HEK293T (cell line): ENCODE measurements around the gene NEDD4.

ENCODE experiments used
- CTCF ChIA-PET: fragments of 350-600 bp; formaldehyde crosslinking; extraction: SDS; loops from one replicate; lab custom pipeline; 2021; ENCODE audit warnings: antibody characterized with exemption, inconsistent platforms; lab: Yijun Ruan, JAX
- POLR2A ChIA-PET: fragments of 350-600 bp; formaldehyde crosslinking; extraction: SDS; loops from one replicate; lab custom pipeline; 2020; ENCODE audit warnings: antibody characterized with exemption, inconsistent platforms; lab: Yijun Ruan, JAX
- DNase-seq: peaks from one replicate; pipeline ENCODE4 v3.0.0; 2012; ENCODE audit warnings: mixed read lengths; ENCODE audit errors: extremely low spot score
- ARNT ChIP-seq: fragments of 450-650 bp; IDR thresholded peaks from 2 replicates; pipeline ENCODE4 v1.6.1; 2017; ENCODE audit warnings: mild to moderate bottlenecking
- BHLHE40 ChIP-seq: fragments of 450-650 bp; IDR thresholded peaks from 2 replicates; pipeline ENCODE4 v1.6.1; 2016; ENCODE audit warnings: mild to moderate bottlenecking, moderate library complexity, borderline replicate concordance
- CTBP1 ChIP-seq: fragments of 450-650 bp; IDR thresholded peaks from 2 replicates; pipeline ENCODE4 v1.6.1; 2016; ENCODE audit warnings: borderline replicate concordance
- ELF4 ChIP-seq: fragments of 450-650 bp; IDR thresholded peaks from 2 replicates; pipeline ENCODE4 v1.6.1; 2017; ENCODE audit warnings: antibody characterized with exemption
- FOXA1 ChIP-seq: fragments of 450-650 bp; IDR thresholded peaks from 2 replicates; pipeline ENCODE4 v1.6.1; 2016; ENCODE audit warnings: mild to moderate bottlenecking
- FOXK2 ChIP-seq: fragments of 450-650 bp; IDR thresholded peaks from 2 replicates; pipeline ENCODE4 v1.6.1; 2016; ENCODE audit warnings: mild to moderate bottlenecking
- FOXM1 ChIP-seq: fragments of 450-650 bp; IDR thresholded peaks from 2 replicates; pipeline ENCODE4 v1.6.1; 2017; ENCODE audit warnings: mild to moderate bottlenecking, borderline replicate concordance
- HDGF ChIP-seq: fragments of 450-650 bp; IDR thresholded peaks from 2 replicates; pipeline ENCODE4 v1.6.1; 2017; ENCODE audit warnings: antibody characterized with exemption, borderline replicate concordance
- L3MBTL2 ChIP-seq: fragments of 450-650 bp; conservative IDR thresholded peaks from 2 replicates; pipeline ENCODE4 v1.6.1; 2016; ENCODE audit warnings: mild to moderate bottlenecking
- LEF1 ChIP-seq: fragments of 450-650 bp; IDR thresholded peaks from 2 replicates; pipeline ENCODE4 v1.6.1; 2017; ENCODE audit warnings: mild to moderate bottlenecking, borderline replicate concordance
- NFRKB ChIP-seq: fragments of 450-650 bp; IDR thresholded peaks from 2 replicates; pipeline ENCODE4 v1.6.1; 2016; ENCODE audit warnings: mild to moderate bottlenecking, moderate library complexity
- SP1 ChIP-seq: fragments of 450-650 bp; IDR thresholded peaks from 2 replicates; pipeline ENCODE4 v1.6.1; 2017
- SUZ12 ChIP-seq: fragments of 450-650 bp; IDR thresholded peaks from 2 replicates; pipeline ENCODE4 v1.6.1; 2016; ENCODE audit warnings: mild to moderate bottlenecking
- TARDBP ChIP-seq: fragments of 450-650 bp; IDR thresholded peaks from 2 replicates; pipeline ENCODE4 v1.6.1; 2016
- ZNF384 ChIP-seq: fragments of 450-650 bp; IDR thresholded peaks from 2 replicates; pipeline ENCODE4 v1.6.1; 2016
- TF ChIP-seq, protein P1 (sequence below): fragments of 450-650 bp; IDR thresholded peaks from 2 replicates; pipeline ENCODE4 v1.6.1; 2016

The NEDD4 gene

DNA sequence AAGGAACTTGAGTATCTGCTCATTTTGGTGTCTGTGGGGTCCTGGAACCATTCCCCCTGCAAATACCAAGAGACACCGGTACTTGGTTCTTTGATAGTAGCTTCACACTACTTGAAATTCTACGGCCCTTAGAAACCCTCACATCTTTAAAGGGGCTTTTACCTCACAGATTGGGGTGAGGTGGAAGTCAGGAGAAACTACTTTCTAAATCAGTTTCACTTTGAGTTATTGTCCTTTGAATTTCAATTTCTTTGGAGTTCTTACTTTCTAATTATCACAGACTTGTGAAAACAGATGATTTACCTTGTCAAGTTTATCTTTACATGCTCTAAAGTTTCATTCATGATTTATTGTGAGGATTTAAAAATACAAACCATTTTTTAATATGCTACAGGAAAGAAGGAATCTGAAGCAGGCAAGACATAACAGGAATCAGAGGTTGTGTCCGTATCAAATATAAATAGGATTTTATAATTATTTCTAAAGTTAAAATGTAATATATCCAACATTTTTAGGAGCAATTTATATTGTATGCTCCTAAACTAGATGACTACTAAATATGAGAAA, 98.9 kb downstream of the NEDD4 start:
- no peak for DNase-seq
- ChIA-PET POLR2A (no interaction called here), CTCF (no interaction called here)
- TF ChIP-seq TARDBP (no peak), ELF4 (no peak), BHLHE40 (no peak), HDGF (no peak), FOXK2 (no peak), SUZ12 (no peak), CTBP1 (no peak), FOXA1 (no peak), LEF1 (no peak), NFRKB (no peak), ARNT (no peak), ZNF384 (no peak), SP1 (no peak), L3MBTL2 (no peak), FOXM1 (no peak)
- TF ChIP-seq, protein P1, sequence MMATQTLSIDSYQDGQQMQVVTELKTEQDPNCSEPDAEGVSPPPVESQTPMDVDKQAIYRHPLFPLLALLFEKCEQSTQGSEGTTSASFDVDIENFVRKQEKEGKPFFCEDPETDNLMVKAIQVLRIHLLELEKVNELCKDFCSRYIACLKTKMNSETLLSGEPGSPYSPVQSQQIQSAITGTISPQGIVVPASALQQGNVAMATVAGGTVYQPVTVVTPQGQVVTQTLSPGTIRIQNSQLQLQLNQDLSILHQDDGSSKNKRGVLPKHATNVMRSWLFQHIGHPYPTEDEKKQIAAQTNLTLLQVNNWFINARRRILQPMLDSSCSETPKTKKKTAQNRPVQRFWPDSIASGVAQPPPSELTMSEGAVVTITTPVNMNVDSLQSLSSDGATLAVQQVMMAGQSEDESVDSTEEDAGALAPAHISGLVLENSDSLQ = no peak

DNA sequence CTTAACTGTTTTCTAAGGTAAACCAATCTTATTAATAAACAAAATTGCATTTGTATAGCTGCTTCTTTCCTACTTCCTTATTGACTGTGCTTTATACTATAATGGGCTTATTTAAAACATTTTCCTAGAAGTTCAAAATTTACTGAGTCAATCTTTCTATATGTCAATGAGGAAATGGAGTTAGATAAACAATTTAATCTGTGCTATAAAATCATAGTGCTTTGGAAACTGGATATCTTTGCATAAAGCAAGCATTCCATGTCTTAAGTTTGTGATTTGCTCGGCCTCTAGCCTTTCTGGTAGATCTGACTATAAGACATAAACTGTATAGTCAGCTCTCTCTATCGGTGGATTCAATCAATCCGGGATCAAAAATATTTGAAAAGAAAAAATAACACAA, 99.6 kb downstream of the NEDD4 start:
- POLR2A ChIA-PET = no interaction called here
- no peak for DNase-seq
- TF ChIP-seq SP1 (no peak), NFRKB (no peak), CTBP1 (no peak), ARNT (no peak), FOXM1 (no peak), SUZ12 (no peak), FOXK2 (no peak), L3MBTL2 (no peak), ELF4 (no peak), TARDBP (no peak), ZNF384 (no peak), FOXA1 (no peak), BHLHE40 (no peak)
- TF ChIP-seq, protein P1 = no peak
- CTCF ChIA-PET = interaction anchor here (0.6 kb wide), 1 partner anchor 47 kb away, joined by 3 read pairs; no protein-coding TSS in a partner anchor

DNA sequence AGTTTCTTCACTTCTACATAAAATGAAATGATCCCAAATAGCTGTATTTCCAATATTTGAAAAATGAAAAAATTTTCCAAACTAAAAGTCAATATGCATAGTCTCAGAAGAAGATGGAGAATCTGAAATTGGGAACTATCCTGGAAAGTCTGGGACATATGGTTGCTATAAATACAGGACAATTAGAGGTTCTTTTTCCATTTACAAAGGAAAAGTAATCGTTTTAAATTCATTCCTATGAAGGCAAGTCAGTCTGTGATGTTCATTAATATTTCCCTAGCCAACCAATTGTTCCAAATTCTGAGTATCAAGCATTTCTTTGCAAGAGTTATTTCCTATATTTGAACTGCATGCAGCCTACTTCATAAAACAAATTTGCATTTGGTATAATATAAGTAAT, 102.2 kb downstream of the NEDD4 start:
- ChIA-PET CTCF (no interaction called here), POLR2A (no interaction called here)
- TF ChIP-seq, protein P1 = no peak
- TF ChIP-seq BHLHE40 (no peak), LEF1 (no peak), ARNT (no peak), HDGF (no peak), ELF4 (no peak), FOXK2 (no peak), NFRKB (no peak), CTBP1 (no peak), SP1 (no peak), L3MBTL2 (no peak), FOXM1 (no peak), SUZ12 (no peak), FOXA1 (no peak)
- DNase-seq = no peak

DNA sequence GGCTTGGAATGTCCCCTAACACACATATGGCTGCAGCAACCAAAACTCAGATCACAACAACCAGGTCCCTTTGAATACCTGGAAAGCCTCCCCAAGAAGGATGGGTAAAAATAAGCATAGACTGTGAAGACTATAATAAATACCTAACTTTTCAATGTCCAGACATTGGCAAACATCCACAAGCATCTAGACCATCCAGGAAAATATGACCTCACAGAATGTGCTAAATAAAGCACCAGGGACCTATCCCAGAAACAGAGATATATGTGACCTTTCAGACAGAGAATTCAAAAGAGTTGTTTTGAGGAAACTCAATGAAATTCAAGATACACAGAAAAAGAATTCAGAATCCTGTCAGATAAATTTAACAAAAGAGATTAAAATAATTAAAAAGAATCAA, 109.2 kb downstream of the NEDD4 start:
- ChIA-PET POLR2A (no interaction called here), CTCF (no interaction called here)
- TF ChIP-seq ZNF384 (no peak), FOXA1 (no peak)
- TF ChIP-seq, protein P1 = no peak
- no peak for DNase-seq

DNA sequence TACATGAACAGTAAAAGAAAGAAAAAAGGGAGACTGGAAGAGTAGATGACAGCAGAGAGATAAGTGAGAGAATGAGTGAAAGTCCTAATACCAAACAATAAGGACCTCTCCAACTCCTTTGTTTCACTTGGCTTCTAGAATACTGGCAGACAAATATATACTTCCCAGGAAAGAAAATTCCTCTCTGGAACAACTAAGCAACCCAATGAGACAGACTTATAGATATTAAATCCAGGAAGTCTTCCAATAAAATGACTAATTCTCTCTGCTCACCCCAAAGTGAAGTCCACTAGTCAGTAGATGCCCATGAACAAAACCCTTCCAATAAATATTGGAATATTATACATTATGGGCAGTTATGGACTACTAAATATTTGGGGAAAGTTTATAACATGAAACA, 114.2 kb downstream of the NEDD4 start:
- DNase-seq = no peak
- POLR2A ChIA-PET = no interaction called here
- no peak for TF ChIP-seq ZNF384
- TF ChIP-seq LEF1 = no peak
- TF ChIP-seq CTBP1 = no peak
- TF ChIP-seq FOXA1 = no peak
- TF ChIP-seq HDGF = no peak
- no peak for TF ChIP-seq L3MBTL2
- TF ChIP-seq ELF4 = no peak
- no peak for TF ChIP-seq SP1
- TF ChIP-seq BHLHE40 = no peak
- CTCF ChIA-PET = no interaction called here

DNA sequence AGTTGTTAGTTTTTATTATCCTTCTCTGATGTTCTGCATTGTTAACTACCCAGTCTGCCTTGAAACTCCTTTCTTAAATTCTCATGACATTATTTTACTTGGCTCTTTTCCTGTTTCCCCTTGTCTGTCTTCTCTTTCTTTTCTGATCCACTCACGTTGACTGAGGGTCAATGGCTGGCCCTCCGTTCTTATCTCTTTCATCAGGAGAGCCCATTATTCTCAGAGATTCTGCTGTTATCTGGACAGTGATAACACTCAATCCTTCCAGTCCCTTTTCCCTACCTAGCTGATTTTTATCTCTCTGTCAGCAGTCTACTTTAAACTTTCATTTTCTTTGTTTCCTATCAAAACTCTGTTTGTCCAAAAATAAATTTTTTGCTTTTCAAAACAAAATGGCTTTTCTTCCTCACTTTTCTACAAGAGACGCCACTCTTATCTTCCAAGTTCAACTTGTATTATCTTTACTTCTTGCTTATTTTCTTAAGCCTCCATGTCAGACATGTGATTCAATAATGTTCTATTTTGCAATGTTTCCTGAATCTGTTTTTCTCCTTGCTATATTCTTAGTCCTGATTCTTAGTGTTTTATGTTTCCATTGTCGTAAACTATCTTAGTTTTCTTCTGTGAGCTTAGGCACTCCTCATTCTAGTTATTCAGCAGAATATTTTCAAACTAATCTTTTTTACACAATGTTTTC, 120.2 kb downstream of the NEDD4 start:
- no peak for DNase-seq
- TF ChIP-seq SUZ12 (no peak), FOXA1 (no peak), ELF4 (no peak), L3MBTL2 (no peak), ARNT (no peak), HDGF (no peak)
- ChIA-PET CTCF (no interaction called here), POLR2A (interaction anchor here (0.7 kb wide), 1 partner anchor 112 kb away, joined by 3 read pairs; no protein-coding TSS in a partner anchor)
